RPMI7951 (cell line): ENCODE data around the gene ARHGAP15. TPM values are rescaled to one million over a fixed set of nuclear protein-coding genes. Genes with fewer than 3 reads are reported as not detected.

ENCODE experiments used
- DNase-seq: peaks from one replicate; pipeline ENCODE4 v3.0.0-alpha.2; 2012; ENCODE audit warnings: low read depth
- total RNA-seq: library from RNA; depleted of rRNA; stranded (reverse); fragments of >200 nt; shearing (Covaris generic); gene quantifications from 2 replicates; pipeline ENCODE4 v1.2.3, GENCODE V29; 2014

The ARHGAP15 gene
- total RNA-seq, 1 experiment from 2014 or later = 1.9 TPM

DNA sequence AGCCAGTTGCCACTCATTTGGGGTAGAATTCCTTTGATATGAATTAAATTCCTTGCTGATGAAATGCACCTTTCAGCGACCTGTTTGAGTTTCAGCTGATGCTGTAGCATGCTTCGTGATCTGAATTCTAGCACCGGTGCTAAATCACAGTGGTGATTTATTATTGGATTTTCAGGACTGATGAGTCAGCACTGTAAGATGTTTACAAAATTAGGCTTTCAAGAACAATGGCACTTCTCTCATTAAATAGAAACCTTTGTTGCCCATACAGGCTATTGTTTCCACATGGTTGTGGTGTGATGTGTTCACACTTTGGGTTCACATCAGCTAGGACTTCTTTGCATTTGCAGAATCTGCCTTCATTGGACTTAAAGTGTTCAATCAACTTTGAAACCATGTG is 687.7 kb downstream of the ARHGAP15 start:
- no peak for DNase-seq
